Ecto neural progenitor cell (in vitro differentiated cells): Measurements from ENCODE around the gene COPS3.
"Not testable (repeated sequence)": the region's sequence is repeated elsewhere in the genome, so short reads cannot be mapped to it uniquely, and the experiment has no call there.

ENCODE experiments used
- DNase-seq: peaks from one replicate; pipeline ENCODE4 v3.0.0-alpha.2; 2018; ENCODE audit warnings: low spot score

COPS3 gene

DNA sequence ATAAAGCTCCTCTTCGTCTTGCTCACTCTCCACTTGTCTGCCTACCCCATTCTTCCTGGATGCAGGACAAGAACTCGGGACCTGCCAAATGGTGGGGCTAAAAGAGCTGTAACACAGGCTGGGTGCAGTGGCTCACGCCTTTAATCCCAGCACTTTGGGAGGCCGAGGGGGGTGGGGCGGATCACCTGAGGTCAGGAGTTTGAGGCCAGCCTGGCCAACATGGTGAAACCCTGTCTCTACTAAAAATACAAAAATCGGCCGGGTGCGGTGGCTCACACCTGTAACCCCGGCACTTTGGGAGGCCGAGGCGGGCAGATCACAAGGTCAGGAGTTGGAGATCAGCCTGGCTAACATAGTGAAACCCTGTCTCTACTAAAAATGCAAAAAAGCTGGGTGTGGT, 20.6 kb upstream of the COPS3 start:
- DNase-seq, result not testable (repeated sequence)

DNA sequence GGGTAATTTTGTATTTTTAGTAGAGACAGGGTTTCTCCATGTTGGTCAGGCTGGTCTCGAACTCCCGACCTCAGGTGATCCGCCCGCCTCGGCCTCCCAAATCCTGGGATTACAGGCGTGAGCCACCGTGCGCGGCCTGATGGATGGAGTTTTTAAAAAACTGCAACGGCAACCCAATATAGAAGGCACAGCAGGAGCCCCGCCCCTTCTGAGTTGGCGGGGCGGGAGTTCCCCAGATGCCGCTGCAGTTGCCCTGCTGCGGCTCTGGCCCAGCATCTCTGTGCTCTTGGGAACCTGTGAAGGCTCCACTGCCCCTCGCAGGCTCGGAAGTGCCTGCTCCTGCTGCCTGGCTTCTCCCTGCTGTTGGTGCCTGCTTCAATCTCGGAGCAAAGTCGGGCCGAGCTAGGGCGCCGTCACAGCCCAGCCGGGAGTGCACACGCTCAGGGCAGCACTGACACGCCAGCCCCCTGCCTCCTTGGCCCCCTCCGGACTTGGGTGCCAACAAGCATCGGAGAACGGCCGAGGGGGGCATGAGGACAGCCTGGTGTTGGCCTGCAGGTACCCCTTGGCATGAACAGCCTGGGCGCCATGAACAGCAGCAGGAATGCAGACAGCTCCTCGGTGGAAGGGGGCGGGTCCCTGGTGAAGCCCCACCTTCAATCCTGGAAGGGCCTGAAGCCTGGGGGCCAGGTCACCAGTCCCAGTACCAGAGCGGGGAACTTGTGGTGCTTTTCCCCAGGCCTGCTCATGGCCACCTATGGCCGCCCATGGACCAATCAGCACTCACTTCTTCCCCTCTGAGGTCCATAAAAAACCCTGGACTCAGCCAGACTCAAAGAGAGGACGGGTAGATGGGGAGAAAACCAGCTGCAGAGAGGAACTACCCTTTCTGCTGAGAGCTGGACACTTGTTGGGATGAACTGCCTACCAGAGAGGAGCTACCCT, 19.9 kb upstream of the COPS3 start:
- peak; percentile 93 for DNase-seq

DNA sequence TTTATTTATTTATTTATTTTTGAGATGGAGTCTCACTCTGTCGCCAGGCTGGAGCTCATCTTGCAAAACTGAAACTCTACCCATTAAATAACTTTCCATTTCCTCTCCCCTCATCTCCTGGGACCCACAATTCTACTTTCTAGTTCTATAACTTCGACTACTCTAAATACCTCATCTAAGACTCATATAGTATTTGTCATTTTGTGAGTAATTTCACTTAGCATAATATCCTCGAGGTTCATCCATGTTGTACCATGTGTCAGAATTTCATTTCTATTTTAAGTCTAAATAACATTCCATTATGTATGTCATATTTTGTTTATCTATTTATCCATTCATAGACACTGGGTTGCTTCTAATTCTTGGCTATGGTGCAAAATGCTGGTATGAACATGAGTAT, 17.1 kb upstream of the COPS3 start:
- DNase-seq, result no peak

DNA sequence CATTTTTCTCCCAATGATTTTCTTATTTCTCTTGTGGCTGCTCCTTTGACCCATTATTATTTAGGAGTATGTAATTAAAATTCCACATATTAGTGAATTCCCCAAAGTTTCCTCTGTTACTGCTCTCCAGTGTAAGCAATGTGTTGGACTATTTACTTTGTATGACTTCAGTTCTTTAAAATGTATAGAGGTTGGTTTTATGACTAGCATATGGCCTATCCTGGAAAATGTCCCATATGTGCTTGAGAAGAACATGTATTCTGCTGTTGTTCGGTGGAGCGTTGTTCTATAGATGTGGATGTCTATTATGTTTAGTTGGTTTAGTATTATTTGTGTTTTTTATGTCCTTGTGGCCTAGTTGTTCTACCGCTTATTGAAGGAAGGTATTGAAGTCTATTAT, 16.2 kb upstream of the COPS3 start:
- DNase-seq, result no peak

DNA sequence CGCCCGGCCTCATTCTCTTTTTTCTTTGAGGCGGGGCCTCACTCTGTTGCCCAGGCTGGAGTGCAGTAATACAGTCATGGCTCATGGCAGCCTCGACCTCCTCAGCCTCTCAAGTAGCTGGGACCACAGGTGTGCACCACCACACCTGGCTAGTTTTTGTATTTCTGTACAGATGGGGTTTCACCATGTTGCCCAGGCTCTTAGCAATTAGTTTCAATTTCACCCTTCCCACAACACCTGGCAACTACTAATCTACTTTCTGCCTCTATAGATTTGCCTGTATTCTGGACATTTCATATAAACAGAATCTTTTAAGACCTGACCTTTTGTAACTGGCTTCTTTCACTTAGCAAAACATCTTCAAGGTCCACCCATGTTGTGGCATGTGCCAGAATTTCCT, 14.1 kb upstream of the COPS3 start:
- no peak for DNase-seq

DNA sequence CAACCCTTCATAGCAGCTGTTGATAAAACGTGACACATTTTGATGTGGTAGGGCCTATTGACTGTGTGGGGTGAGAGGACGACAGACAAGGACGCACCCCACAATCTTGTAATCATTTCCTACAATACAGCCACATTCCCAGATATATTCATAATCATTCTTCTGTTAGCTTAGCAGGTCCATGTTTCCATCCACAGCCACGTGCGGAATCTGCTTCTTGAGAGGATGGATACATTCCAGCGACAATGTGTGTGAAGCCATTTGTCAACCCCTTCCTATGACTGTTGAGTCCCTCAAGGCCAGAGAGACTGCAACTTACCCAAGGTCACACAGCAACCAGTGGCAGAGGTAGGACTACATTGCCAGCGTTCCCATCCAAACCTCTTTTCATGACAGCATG, 8.7 kb upstream of the COPS3 start:
- DNase-seq, result no peak

DNA sequence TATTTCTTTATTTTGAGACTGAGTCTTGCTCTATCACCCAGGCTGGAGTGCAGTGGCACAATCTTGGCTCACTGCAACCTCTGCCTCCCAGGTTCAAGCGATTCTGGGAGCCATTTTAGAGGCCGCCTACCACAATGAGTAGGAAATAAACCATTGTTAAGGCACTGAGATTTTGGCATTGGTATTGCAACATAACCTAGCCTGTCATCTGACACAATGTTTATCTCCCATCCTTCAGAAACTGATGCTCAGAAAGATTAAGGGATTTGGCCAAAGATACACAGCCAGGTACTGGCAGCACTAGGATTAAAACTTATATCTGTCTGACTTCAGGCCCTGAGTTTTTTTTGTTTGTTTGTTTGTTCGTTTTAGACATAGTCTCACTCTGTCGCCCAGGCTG, 8.0 kb upstream of the COPS3 start:
- no peak for DNase-seq

DNA sequence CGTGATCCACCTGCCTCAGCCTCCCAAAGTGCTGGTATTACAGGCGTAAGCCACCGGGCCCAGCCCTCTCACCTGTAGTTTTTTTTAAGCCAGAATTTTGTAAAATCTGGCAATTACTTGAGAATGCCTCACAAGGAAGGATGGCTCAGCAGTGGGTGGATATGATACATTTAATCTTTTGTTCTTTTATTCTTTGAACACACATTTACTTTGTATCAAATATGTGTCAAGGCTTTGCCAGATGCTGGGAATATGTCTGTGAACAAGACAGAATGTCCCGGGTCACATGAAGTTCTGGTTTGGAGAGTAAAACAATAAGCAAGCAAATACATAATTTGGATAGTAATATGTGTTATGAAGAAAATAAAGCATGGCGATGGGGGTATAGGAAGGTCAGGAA, 4.9 kb upstream of the COPS3 start:
- no peak for DNase-seq

DNA sequence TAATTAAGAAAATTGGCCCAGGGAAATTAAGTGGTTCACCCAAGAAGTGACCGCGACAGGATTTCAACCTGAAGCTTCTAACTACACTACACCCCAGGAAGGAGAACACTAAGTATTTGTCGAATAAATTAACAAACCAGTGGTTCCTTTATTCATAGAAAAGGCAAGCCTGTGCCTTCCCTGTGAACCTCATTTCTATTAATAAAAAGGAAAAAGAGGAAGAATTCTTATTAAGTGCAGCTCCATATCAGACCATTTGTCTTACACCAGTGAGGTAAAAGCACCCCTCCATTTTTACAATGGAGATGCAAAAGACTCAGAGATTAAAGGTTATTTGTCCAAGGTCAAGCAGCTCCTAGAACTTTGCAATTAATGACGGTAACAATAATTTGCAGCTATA, 1.7 kb downstream of the COPS3 start:
- no peak for DNase-seq

DNA sequence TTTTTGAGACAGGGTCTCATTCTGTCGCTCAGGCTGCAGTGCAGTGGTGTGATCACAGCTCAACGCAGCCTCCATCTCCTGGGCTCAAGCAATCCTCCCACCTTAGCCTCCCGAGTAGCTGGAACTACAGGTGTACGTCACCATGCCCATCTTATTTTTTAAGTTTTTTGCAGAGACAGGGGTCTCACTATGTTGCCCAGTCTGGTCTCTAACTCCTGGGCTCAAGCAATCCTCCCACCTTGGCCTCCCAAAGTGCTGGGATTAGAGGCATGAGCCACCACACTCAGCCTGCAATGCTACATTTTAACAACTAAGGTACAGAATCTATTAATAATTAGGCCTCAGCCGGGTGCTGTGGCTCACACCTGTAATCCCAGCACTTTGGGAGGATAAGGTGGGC, 3.6 kb downstream of the COPS3 start:
- DNase-seq, result not testable (repeated sequence)

DNA sequence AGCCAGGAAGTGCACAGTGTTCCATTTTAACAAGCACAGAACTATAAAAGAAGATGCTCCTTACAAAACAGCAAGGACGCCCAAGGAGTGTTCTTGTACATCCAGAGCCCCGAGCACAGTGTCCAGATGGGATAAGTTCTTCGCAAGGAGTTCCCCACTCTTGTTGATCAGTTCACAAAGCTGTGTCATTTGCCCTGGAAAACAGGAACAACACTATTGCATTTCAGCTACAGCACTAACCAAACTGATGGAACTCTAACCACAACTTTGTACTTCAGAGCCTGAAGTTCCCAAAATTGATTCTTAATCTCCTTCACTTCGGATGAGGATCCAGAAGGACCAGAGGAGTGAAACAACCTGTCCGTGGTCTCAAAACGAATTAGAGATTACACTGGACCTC, 5.1 kb downstream of the COPS3 start:
- no peak for DNase-seq

DNA sequence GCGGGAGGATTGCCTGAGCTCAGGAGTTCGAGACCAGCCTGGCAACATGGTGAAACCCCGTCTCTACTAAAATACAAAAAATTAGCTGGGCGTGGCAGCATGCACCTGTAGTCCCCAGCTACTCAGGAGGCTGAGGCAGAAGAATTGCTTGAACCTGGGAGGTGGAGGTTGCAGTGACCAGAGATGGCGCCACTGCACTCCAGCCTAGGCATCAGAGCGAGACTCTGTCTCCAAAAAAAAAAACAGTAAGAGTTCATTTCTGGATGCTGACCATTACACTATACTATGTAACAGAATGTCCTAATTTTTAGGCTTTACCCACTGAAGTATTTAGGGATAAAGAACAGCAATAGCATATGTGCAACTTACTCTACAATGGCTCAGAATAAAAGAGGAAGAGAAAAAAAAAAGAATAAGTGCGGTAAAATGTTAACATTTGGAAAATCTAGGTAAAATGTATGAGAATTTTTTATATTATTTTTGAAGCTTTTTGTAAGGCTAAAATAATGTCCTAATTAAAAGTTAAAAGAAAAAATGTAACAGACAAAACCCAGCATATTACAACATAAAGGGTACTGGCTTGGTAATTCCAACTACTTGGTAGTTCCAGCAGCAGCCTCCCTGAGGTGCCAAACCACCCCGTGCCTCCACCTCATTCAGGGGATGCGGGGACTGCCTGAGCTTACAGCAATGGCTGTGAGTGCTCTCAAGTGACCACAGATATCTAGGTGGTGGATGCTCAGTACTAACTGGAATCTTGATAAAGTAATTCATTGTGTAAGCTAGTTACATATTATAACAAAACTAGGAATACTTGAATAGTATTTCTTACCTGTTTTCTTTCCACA, 10.9 kb downstream of the COPS3 start:
- DNase-seq, result no peak

DNA sequence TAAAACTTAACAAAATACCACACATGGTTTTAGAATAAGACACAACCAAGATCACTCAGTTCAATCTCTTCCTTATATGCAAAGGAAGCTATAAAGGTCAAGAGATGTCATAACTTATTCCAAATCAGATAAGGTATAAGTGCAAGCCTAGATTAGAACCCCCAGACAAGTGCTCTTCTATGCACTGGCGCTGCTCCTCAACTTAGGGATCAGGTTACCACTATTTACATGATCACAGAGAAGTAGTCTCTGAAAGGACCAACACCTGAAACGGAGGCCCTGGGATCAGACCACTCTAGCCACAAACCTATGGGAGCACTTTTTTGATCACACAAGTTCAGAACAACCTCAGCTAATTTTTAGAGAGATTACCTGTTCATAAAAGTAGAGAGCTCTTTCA, 16.6 kb downstream of the COPS3 start:
- no peak for DNase-seq

DNA sequence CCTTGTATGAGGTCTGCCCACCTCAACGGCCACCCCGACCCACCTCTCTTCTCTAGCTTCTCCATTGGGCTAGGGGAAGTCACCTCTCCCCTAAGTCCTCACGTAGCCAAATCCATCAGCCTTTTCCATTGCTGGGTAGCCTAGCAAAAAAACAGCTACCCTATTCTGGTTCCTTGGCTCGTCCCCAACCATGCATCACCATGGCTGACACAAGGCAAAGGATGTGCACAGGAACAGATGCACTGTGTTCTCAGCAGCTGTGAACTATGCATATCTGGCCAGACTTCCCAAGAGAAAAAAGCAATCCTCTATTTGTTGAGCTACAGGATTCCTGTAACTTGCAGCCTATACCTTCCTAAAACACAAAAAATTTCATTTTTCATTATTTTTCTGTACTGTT, 22.0 kb downstream of the COPS3 start:
- no peak for DNase-seq

DNA sequence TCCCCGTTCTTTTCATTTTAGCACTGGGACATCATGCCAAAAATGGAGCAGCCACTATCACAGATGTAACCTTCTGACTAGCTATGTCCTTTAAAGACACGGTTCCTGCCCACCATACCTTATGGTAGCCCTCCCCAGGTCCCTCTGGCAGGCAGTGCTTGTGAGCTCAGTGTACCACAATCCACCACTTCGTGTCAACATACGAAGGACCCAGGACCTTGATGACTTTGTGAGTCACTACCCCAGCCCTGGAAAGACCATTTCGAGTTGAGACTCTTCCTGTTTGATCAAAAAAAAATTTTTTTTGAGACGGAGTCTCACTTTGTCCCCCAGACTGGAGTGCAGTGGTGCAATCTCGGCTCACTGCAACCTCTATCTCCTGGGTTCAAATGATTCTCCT, 23.0 kb downstream of the COPS3 start:
- DNase-seq, result no peak

DNA sequence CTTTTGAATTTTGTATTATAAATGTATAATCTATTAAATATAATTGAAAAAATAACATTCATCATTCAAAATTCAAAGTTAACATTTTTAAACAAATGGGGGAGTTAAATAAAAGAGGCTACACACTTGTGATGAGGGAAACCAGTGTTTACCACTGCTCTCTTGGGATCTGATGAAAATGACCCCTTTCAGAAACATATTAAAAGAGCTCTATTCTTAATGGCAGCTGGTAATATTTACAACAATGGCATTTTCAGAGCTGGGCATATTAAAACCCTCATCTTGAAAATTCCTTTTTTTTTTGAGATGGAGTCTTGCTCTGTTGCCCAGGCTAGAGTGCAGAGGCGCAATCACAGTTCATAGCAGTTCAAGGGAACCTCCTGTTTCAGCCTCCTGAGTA, 24.7 kb downstream of the COPS3 start:
- no peak for DNase-seq

DNA sequence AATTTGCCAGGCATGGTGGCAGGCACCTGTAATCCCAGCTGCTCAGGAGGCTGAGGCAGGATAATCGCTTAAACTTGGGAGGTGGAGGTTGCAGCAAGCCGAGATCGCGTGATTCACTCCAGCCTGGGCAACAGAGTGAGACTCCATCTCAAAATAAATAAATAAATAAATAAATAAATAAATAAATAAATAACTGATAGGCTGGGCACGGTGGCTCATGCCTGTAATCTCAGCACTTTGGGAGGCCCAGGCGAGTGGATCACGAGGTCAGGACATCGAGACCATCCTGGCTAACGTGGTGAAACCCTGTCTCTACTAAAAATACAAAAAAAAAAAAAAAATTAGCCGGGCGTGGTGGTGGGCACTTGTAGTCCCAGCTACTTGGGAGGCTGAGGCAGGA, 25.4 kb downstream of the COPS3 start:
- not testable (repeated sequence) for DNase-seq

DNA sequence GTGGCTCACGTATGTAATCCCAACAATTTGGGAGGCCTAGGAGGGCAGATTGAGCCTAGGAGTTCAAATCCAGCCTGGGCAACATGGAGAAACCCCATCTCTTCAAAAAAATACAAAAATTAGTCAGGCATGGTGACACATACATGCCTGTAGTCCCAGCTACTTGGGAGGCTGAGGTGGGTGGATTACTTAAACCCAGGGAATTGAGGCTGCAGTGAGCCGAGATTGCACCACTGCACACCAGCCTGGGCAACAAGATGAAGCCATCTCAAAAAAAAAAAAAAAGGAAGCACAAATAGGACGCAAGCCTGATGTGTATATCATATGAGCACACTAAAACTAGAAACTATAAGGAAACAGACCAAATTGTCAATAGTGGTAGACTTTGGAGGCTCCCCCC, 27.0 kb downstream of the COPS3 start:
- DNase-seq, result no peak

DNA sequence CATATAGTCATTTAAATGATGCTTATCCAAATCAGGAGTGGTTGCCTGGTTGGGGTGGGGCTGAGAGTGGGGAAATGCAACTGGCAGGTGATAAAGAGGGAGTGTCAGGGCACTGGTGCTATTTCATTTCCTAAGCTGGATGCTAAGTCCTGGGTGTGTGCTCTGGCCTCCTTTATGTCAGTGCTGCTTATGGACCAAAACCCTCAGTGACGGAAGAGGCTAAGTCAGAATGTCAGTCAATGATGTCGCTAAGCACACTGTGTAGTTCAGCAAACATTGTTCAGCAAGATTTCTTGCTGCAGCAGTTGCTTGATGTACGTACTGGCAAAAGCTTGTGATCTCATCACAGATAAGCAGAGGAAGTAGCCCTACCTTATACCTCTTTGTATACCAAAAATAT, 27.6 kb downstream of the COPS3 start:
- DNase-seq, result no peak

DNA sequence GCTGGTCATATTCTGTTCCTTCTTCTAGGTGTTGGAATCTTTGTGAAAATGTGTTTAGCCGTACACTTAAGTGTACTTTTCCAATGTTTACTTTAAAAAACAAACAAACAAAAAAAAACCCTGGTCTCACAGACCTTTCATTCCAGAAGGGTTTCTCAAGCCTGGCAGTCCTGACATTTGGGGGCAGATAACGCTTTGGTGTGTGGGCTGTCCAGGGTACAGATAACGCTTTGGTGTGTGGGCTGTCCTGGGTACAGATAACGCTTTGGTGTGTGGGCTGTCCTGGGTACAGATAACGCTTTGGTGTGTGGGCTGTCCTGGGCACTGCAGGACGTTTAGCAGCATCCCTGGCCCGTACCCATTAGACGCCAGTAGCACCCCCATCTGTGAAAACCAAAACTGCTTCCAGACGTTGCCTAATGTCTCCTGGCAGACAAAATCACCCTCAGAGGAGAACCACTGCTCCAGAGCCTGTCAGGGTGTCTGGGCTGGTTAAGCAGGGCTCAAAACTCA, 28.8 kb downstream of the COPS3 start:
- no peak for DNase-seq

DNA sequence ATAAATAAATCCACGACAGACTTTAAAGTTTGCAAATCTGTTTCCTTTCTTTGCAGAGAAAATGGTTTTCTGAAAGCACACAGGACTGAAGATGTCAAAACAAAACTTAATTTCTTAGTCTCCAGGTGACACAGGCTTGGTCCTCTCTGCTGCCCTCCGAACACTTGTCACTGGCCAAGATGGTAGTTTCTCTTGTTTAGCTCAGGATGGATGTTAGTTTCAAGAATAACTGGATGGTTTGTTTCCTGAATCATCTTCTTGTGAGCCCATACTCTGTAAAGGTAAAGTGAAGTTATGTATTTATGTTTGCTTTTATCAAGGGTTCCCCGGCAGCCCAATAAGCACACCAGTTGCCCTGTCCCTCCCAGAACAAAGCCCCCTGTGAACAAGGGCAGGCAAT, 34.2 kb downstream of the COPS3 start:
- DNase-seq, result no peak

DNA sequence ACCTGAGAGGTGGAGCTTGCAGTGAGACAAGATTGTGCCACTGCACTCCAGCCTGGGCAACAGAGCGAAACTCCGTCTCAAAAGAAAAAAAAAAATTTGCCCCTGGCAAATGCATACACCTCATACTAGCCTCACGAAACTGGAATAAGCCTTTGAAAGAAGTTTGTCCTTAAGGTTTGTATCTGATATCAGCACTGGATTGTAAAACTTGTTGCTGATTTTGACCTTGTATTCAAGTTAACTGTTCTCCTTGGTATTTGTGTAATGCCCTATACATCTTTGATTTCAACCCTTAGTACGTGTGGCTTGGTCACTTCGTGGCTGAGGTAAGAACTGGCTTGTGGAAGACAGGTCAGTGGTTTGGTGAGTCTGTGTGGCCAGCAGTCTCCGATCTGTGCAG, 37.9 kb downstream of the COPS3 start:
- DNase-seq, result no peak

DNA sequence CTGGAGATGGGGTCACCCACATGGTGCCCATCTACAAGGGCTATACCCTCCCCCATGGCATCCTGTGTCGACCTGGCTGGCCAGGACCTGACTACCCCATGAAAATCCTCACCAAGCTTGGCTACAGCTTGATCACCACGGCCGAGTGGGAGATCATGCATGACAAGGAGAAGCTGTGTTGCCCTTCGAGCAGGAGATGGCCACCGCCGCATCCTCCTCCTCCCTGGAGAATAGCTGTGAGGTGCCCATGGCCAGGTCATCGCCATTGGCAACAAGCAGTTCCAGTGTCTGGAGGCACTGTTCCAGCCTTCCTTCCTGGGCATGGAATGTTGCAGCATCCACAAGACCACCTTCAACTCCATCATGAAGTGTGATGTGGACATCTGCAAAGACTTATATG, 38.8 kb downstream of the COPS3 start:
- DNase-seq, result no peak
